HepG2 (cell line): ENCODE results near the gene MADD. TPM values are rescaled to one million over a fixed set of nuclear protein-coding genes. Genes with fewer than 3 reads are reported as not detected.

Experiments
- CENPX ChIP-seq: sonication (generic); formaldehyde crosslinking; IDR thresholded peaks from 2 replicates; pipeline ENCODE4 v1.9.0; 2021; ENCODE audit warnings: mild to moderate bottlenecking, missing genetic modification reagents, moderate library complexity
- CHCHD3 ChIP-seq: sonication (generic); formaldehyde crosslinking; IDR thresholded peaks from 2 replicates; pipeline ENCODE4 v1.8.0; 2022; ENCODE audit warnings: mild to moderate bottlenecking, missing genetic modification reagents, moderate library complexity
- DR1 ChIP-seq: sonication (generic); formaldehyde crosslinking; IDR thresholded peaks from 2 replicates; pipeline ENCODE4 v1.8.0; 2021; ENCODE audit warnings: mild to moderate bottlenecking, missing genetic modification reagents, inconsistent platforms
- FOXO1 ChIP-seq: sonication (generic); formaldehyde crosslinking; IDR thresholded peaks from 2 replicates; pipeline ENCODE4 v1.4.0; 2020; ENCODE audit warnings: missing genetic modification reagents
- GZF1 ChIP-seq: sonication (generic); formaldehyde crosslinking; IDR thresholded peaks from 2 replicates; pipeline ENCODE4 v1.5.1; 2020; ENCODE audit warnings: mild to moderate bottlenecking, missing genetic modification reagents
- IKZF4 ChIP-seq: sonication (generic); formaldehyde crosslinking; IDR thresholded peaks from 2 replicates; pipeline ENCODE4 v1.5.1; 2020; ENCODE audit warnings: borderline replicate concordance, mild to moderate bottlenecking, low read depth, missing genetic modification reagents; ENCODE audit errors: not compliant biosample characterization
- IKZF5 ChIP-seq: IDR thresholded peaks from 2 replicates; pipeline ENCODE4 v1.6.1; 2018; ENCODE audit warnings: missing genetic modification reagents, mild to moderate bottlenecking, missing compliant biosample characterization
- KMT2B ChIP-seq: IDR thresholded peaks from 2 replicates; pipeline ENCODE4 v1.6.1; 2016; ENCODE audit warnings: missing genetic modification reagents, missing compliant biosample characterization
- NR2F2 ChIP-seq: IDR thresholded peaks from 2 replicates; pipeline ENCODE4 v1.6.1; 2012; ENCODE audit warnings: low read depth, inconsistent platforms, borderline replicate concordance
- ZBTB20 ChIP-seq: sonication (generic); formaldehyde crosslinking; IDR thresholded peaks from 2 replicates; pipeline ENCODE4 v1.8.1; 2023; ENCODE audit warnings: missing genetic modification reagents, low read depth, mild to moderate bottlenecking, borderline replicate concordance
- ZFP37 ChIP-seq: sonication (generic); formaldehyde crosslinking; IDR thresholded peaks from 2 replicates; pipeline ENCODE4 v1.4.0; 2020; ENCODE audit warnings: missing genetic modification reagents, borderline replicate concordance
- ZNF432 ChIP-seq: sonication (generic); formaldehyde crosslinking; IDR thresholded peaks from 2 replicates; pipeline ENCODE4 v1.5.0; 2020; ENCODE audit warnings: missing genetic modification reagents, mild to moderate bottlenecking, borderline replicate concordance
- ZNF546 ChIP-seq: sonication (generic); formaldehyde crosslinking; conservative IDR thresholded peaks from 2 replicates; pipeline ENCODE4 v1.8.1; 2023; ENCODE audit warnings: mild to moderate bottlenecking, missing genetic modification reagents
- ZNF678 ChIP-seq: sonication (generic); formaldehyde crosslinking; IDR thresholded peaks from 2 replicates; pipeline ENCODE4 v1.4.0; 2020; ENCODE audit warnings: mild to moderate bottlenecking, missing genetic modification reagents
- ZNF841 ChIP-seq: sonication (generic); formaldehyde crosslinking; IDR thresholded peaks from 2 replicates; pipeline ENCODE4 v1.8.1; 2023; ENCODE audit warnings: missing genetic modification reagents, borderline replicate concordance
- ZXDC ChIP-seq: sonication (generic); formaldehyde crosslinking; IDR thresholded peaks from 2 replicates; pipeline ENCODE4 v1.5.0; 2020; ENCODE audit warnings: mild to moderate bottlenecking, missing genetic modification reagents
- polyA plus RNA-seq, 8 experiments: library from polyadenylated mRNA; depleted of rRNA in 3 of 8; stranded (reverse) in 7 of 8; unstranded in 1 of 8; fragments of >200 nt; fragmentation: Illumina TruSeq in 4 of 8; extraction: Trizol in 4 of 8; gene quantifications; 2 replicates each; pipeline versions ENCODE4 v1.2.1 to v1.2.3, GENCODE V29; 2011 to 2016; ENCODE audit warnings: low read depth in 4 of 8, missing spikeins in 1 of 8, mixed read lengths in 1 of 8; ENCODE audit not compliant: insufficient read depth in 1 of 8
- total RNA-seq, 5 experiments: library from RNA; depleted of rRNA; stranded (reverse); fragments of >200 nt; fragmentation: Illumina TruSeq; extraction: Trizol; gene quantifications; 2 replicates each; pipeline ENCODE4 v1.2.3, GENCODE V29; 2016; ENCODE audit warnings: low read depth in 1 of 5
- TF ChIP-seq, protein P1 (sequence below): sonication (generic); formaldehyde crosslinking; IDR thresholded peaks from 2 replicates; pipeline ENCODE4 v1.4.0; 2020; ENCODE audit warnings: mild to moderate bottlenecking, missing genetic modification reagents
- TF ChIP-seq, protein P2 (sequence below): sonication (generic); formaldehyde crosslinking; IDR thresholded peaks from 2 replicates; pipeline ENCODE4 v1.4.0; 2020; ENCODE audit warnings: missing genetic modification reagents, borderline replicate concordance
- TF ChIP-seq, protein P3 (sequence below): sonication (generic); formaldehyde crosslinking; IDR thresholded peaks from 2 replicates; pipeline ENCODE4 v1.5.1; 2020; ENCODE audit warnings: mild to moderate bottlenecking, moderate library complexity, missing genetic modification reagents
- TF ChIP-seq, protein P4 (sequence below): sonication (generic); formaldehyde crosslinking; IDR thresholded peaks from 2 replicates; pipeline ENCODE4 v1.4.0; 2020; ENCODE audit warnings: missing genetic modification reagents

Gene MADD
- total and polyA plus RNA-seq, 2 of the 13 experiments (the other 11 are each of a cell fraction or from before 2014, with no cell fraction given), result 18.0 to 29.2 TPM

DNA sequence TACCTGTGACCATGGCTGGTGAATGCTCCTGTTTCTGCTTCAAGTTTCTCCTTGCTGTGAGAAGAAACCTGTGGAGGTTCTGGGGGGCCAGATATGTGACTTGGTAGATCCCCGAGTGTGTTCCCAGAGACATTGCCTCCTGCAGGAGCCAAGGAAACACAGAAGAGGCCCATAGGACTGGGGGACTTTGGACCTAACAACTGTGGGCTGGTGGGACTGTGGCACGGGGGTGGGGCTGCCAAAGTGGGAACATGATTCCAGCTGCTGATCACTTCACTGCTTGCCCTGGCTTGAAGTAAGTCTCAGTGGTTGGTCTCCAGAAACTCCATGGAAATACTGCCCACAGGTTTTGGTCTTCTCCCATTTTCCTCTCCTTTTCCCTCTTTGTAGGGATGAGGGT is 16.3 kb upstream of the MADD start (continued):
- TF ChIP-seq ZXDC (CRISPR knock-in tag), result no peak
- TF ChIP-seq, protein P1, sequence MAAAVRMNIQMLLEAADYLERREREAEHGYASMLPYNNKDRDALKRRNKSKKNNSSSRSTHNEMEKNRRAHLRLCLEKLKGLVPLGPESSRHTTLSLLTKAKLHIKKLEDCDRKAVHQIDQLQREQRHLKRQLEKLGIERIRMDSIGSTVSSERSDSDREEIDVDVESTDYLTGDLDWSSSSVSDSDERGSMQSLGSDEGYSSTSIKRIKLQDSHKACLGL, result no peak
- TF ChIP-seq GZF1, result no peak
- TF ChIP-seq CENPX, result no peak
- TF ChIP-seq IKZF5, result peak; percentile 69
- TF ChIP-seq ZNF678, result no peak
- no peak for TF ChIP-seq IKZF4 (CRISPR knock-in tag)
- TF ChIP-seq, protein P2, sequence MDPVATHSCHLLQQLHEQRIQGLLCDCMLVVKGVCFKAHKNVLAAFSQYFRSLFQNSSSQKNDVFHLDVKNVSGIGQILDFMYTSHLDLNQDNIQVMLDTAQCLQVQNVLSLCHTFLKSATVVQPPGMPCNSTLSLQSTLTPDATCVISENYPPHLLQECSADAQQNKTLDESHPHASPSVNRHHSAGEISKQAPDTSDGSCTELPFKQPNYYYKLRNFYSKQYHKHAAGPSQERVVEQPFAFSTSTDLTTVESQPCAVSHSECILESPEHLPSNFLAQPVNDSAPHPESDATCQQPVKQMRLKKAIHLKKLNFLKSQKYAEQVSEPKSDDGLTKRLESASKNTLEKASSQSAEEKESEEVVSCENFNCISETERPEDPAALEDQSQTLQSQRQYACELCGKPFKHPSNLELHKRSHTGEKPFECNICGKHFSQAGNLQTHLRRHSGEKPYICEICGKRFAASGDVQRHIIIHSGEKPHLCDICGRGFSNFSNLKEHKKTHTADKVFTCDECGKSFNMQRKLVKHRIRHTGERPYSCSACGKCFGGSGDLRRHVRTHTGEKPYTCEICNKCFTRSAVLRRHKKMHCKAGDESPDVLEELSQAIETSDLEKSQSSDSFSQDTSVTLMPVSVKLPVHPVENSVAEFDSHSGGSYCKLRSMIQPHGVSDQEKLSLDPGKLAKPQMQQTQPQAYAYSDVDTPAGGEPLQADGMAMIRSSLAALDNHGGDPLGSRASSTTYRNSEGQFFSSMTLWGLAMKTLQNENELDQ (CRISPR knock-in tag), result no peak
- TF ChIP-seq KMT2B, result no peak
- no peak for TF ChIP-seq ZBTB20 (CRISPR knock-in tag)
- no peak for TF ChIP-seq FOXO1 (CRISPR knock-in tag)
- no peak for TF ChIP-seq NR2F2
- TF ChIP-seq ZNF546 (CRISPR knock-in tag), result no peak
- no peak for TF ChIP-seq ZNF432 (CRISPR knock-in tag)
- TF ChIP-seq ZFP37 (CRISPR knock-in tag), result 0 out of 2 replicates have a peak, but pooled peaks have one; percentile 38
- no peak for TF ChIP-seq ZNF841
- no peak for TF ChIP-seq CHCHD3
- TF ChIP-seq DR1 (CRISPR knock-in tag), result no peak
- TF ChIP-seq, protein P3, sequence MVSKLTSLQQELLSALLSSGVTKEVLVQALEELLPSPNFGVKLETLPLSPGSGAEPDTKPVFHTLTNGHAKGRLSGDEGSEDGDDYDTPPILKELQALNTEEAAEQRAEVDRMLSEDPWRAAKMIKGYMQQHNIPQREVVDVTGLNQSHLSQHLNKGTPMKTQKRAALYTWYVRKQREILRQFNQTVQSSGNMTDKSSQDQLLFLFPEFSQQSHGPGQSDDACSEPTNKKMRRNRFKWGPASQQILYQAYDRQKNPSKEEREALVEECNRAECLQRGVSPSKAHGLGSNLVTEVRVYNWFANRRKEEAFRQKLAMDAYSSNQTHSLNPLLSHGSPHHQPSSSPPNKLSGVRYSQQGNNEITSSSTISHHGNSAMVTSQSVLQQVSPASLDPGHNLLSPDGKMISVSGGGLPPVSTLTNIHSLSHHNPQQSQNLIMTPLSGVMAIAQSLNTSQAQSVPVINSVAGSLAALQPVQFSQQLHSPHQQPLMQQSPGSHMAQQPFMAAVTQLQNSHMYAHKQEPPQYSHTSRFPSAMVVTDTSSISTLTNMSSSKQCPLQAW (CRISPR knock-in tag), result peak; percentile 44; the same call in 1 of the 2 replicates
- TF ChIP-seq, protein P4, sequence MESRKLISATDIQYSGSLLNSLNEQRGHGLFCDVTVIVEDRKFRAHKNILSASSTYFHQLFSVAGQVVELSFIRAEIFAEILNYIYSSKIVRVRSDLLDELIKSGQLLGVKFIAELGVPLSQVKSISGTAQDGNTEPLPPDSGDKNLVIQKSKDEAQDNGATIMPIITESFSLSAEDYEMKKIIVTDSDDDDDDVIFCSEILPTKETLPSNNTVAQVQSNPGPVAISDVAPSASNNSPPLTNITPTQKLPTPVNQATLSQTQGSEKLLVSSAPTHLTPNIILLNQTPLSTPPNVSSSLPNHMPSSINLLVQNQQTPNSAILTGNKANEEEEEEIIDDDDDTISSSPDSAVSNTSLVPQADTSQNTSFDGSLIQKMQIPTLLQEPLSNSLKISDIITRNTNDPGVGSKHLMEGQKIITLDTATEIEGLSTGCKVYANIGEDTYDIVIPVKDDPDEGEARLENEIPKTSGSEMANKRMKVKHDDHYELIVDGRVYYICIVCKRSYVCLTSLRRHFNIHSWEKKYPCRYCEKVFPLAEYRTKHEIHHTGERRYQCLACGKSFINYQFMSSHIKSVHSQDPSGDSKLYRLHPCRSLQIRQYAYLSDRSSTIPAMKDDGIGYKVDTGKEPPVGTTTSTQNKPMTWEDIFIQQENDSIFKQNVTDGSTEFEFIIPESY (CRISPR knock-in tag), result no peak
